ENCODE data around the gene FRRS1L. TPM values are rescaled to one million over a fixed set of nuclear protein-coding genes. Genes with fewer than 3 reads are reported as not detected.

Gene FRRS1L
- total and polyA plus RNA-seq, 2 of the 4 experiments (the other 2 are of a cell fraction): under 0.01 to 0.05 TPM

DNA sequence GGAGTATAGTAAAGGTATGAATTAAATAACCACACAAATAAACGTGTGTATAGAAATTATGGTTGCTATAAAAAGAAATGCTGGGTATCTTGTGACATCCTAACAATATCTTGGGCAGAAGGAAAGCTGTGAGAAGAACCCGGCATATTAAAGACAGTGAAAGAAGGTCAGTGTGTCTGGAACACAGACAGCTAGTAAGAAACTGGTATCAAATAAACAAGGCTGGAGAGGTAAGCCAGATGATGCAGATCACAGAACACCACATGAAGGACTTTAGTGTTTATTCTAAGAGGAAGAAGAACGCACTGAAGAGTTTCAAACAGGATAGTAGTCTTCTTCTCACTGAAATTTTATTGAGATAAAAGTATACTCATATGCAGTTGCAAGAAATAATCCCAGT lies 71.7 kb downstream of the FRRS1L start:
- Histone ChIP-seq H3K4me1 (ENCODE audit: control insufficient read depth, insufficient read depth, low read length) (peaks cover 17% of the 10 kb centered on the region), H2BK15ac (ENCODE audit: low read depth, low read length) (no peak overlapping the region), H3K9me1 (ENCODE audit: insufficient read depth, low read length) (peaks cover 19% of the 10 kb centered on the region), H2BK20ac (ENCODE audit: low read depth, low read length) (no peak overlapping the region), H2AK9ac (replicated peaks; ENCODE audit: low read depth, low read length, poor library complexity) (no peak overlapping the region), H3K23ac (ENCODE audit: low read depth, low read length) (no peak overlapping the region), H4K8ac (ENCODE audit: low read depth in 2 of 2, low read length in 2 of 2) (no peak overlapping the region), H2BK120ac (ENCODE audit: low read depth, low read length) (no peak overlapping the region), H2AK5ac (ENCODE audit: low read depth, low read length) (no peak overlapping the region), H4K91ac (ENCODE audit: insufficient read depth, low read depth, low read length) (no peak overlapping the region), H2BK5ac (ENCODE audit: low read depth, low read length, poor library complexity, severe bottlenecking) (no peak overlapping the region), H3K18ac (ENCODE audit: low read depth, low read length) (no peak overlapping the region), H3K79me1 (ENCODE audit: low read depth in 1 of 2, low read length in 2 of 2) (peaks cover 47 to 79% of the 10 kb centered on the region in 2 experiments), H3K9me3 (ENCODE audit: control insufficient read depth, insufficient read depth, low read length) (no peaks in the 10 kb centered on the region), H2AFZ (replicated peaks; ENCODE audit: low read length, poor library complexity) (no peak overlapping the region), H3K4ac (ENCODE audit: low read depth, low read length) (no peak overlapping the region), H3K56ac (ENCODE audit: extremely low read depth, insufficient read depth, low read length) (no peak overlapping the region), H3K36me3 (ENCODE audit: control insufficient read depth, insufficient read depth, low read length) (peaks cover 9% of the 10 kb centered on the region), H4K5ac (ENCODE audit: low read depth, low read length) (no peak overlapping the region), H3K4me3 (ENCODE audit: insufficient read depth, low read depth, low read length) (no peak overlapping the region), H3K9ac (ENCODE audit: low read depth, low read length) (no peak overlapping the region), H3K14ac (replicated peaks; ENCODE audit: low read depth, low read length) (no peak overlapping the region), H3K4me2 (ENCODE audit: low read depth, low read length) (no peak overlapping the region), H4K20me1 (ENCODE audit: insufficient read depth, low read length) (peaks cover 21% of the 10 kb centered on the region), H3K27ac (ENCODE audit: insufficient read depth, low read length) (no peak overlapping the region), H3K27me3 (ENCODE audit: control insufficient read depth, insufficient read depth, low read length) (no peaks in the 10 kb centered on the region)
- ATAC-seq (ENCODE audit: low read depth): no peak
- ChIA-PET POLR2A (ENCODE audit: unreplicated experiment) (no interaction called here), CTCF (interaction anchor here (0.8 to 1.4 kb wide), 2 partner anchors 14 to 17 kb away, joined by 3 to 4 read pairs; no protein-coding TSS in a partner anchor)
- dilution Hi-C loops (cut with HindIII; ENCODE audit: low sequenced_read_pairs, unreplicated experiment) (no loop called here), in situ Hi-C loops (cut with MboI; ENCODE audit: low sequenced_read_pairs) (no loop called here), intact Hi-C loops (cut with micrococcal nuclease) (no loop called here)
- WGBS, 2 experiments (ENCODE audit: extremely low coverage in 2 of 2, insufficient read length in 1 of 2): no CpG with 5 or more reads among the region's 3 CpGs
- no TSS peak for BruUV-seq (replicated peaks)
- no peak for DNase-seq
- no peak for TF ChIP-seq NFE2L2 (IDR thresholded peaks at IDR 0.05; ENCODE audit: low read depth, low read length)
- TF ChIP-seq FOS (IDR thresholded peaks at IDR 0.05; ENCODE audit: low read depth, low read length): no peak
- no peak for TF ChIP-seq POLR2A (IDR thresholded peaks at IDR 0.05; ENCODE audit: low read depth, low read length)
- no peak for TF ChIP-seq SMC3 (IDR thresholded peaks at IDR 0.05; ENCODE audit: low read depth, low read length)
- TF ChIP-seq ELK1 (IDR thresholded peaks at IDR 0.05; ENCODE audit: borderline replicate concordance, low read depth, low read length): no peak
- no peak for TF ChIP-seq MAZ (IDR thresholded peaks at IDR 0.05; ENCODE audit: borderline replicate concordance, low read depth, low read length)
- TF ChIP-seq RAD21 (IDR thresholded peaks at IDR 0.05; ENCODE audit: low read length): no peak
- no peak for TF ChIP-seq USF2 (IDR thresholded peaks at IDR 0.05; ENCODE audit: low read depth, low read length)
- TF ChIP-seq BHLHE40 (IDR thresholded peaks at IDR 0.05; ENCODE audit: low read depth, low read length): no peak

All from IMR-90 (cell line).